CD4-positive, alpha-beta T cell treated with Interleukin-15 for 4 hours (primary cell): ENCODE data around the gene IL15RA.
A peak's percentile ranks its signal among the peaks of the same experiment; 100 is the strongest.

Experiments used
- DNase-seq: peaks from one replicate; pipeline ENCODE4 v3.0.0-alpha.2; 2020; ENCODE audit warnings: low spot score

The IL15RA gene

GRCh38 chr10:5977471-5978229 lies at the start of gene IL15RA:
IL15RA (minus strand) TSS chr10:5977543; CDS start chr10:5977492, 51 bp downstream.
- DNase-seq: peak; percentile 84

GRCh38 chr10:6025683-6026255 lies 48.4 kb upstream of the IL15RA start:
- no peak for DNase-seq

GRCh38 chr10:6024334-6024682 lies 47.0 kb upstream of the IL15RA start:
- no peak for DNase-seq

GRCh38 chr10:6023661-6024333 lies 46.5 kb upstream of the IL15RA start:
- DNase-seq: no peak

GRCh38 chr10:6022660-6023059 lies 45.3 kb upstream of the IL15RA start:
- no peak for DNase-seq

GRCh38 chr10:6020826-6021225 lies 43.5 kb upstream of the IL15RA start:
- no peak for DNase-seq

- DNase-seq: no peak
These were observed 42.5 kb upstream of the IL15RA start for GRCh38 chr10:6019796-6020195.

GRCh38 chr10:6019010-6019782 lies 41.9 kb upstream of the IL15RA start:
- DNase-seq: no peak

GRCh38 chr10:6018422-6018821 lies 41.1 kb upstream of the IL15RA start:
- DNase-seq: no peak

- DNase-seq: no peak
These were observed 40.5 kb upstream of the IL15RA start for GRCh38 chr10:6017781-6018354.

- DNase-seq: peak; percentile 74
These were observed 37.0 kb upstream of the IL15RA start for GRCh38 chr10:6014241-6014761.

- no peak for DNase-seq
These were observed 36.3 kb upstream of the IL15RA start for GRCh38 chr10:6013413-6014192.

GRCh38 chr10:6012121-6012905 lies 35.0 kb upstream of the IL15RA start:
- DNase-seq: no peak

- no peak for DNase-seq
These were observed 34.2 kb upstream of the IL15RA start for GRCh38 chr10:6011558-6011957.

- no peak for DNase-seq
These were observed 33.2 kb upstream of the IL15RA start for GRCh38 chr10:6010569-6010968.

- DNase-seq: no peak
These were observed 32.6 kb upstream of the IL15RA start for GRCh38 chr10:6009961-6010360.

- DNase-seq: peak; percentile 10
These were observed 31.8 kb upstream of the IL15RA start for GRCh38 chr10:6009150-6009549.

- DNase-seq: no peak
These were observed 31.3 kb upstream of the IL15RA start for GRCh38 chr10:6008497-6009142.

GRCh38 chr10:6006991-6007390 lies 29.6 kb upstream of the IL15RA start:
- DNase-seq: no peak

- no peak for DNase-seq
These were observed 29.2 kb upstream of the IL15RA start for GRCh38 chr10:6006546-6006945.
